Effector memory CD8-positive, alpha-beta T cell (primary cell): Measurements from ENCODE around the gene GPAT2.
"Not testable (repeated sequence)": the region's sequence is repeated elsewhere in the genome, so short reads cannot be mapped to it uniquely, and the experiment has no call there.

Experiments
- ATAC-seq: fragments of 150-1000 bp; cut with Tn5 transposase; replicated peaks from 2 replicates; pipeline ENCODE4 v1.10.0; 2021; ENCODE audit warnings: mild to moderate bottlenecking, moderate library complexity
- DNase-seq, 3 experiments: peaks; one replicate each; pipeline ENCODE4 v3.0.0; 2021
- H3K27ac Mint-ChIP-seq, 2 donors: one replicate each; pipeline ENCODE4 v1.8.0; 2022; ENCODE audit warnings: mild to moderate bottlenecking in 2 of 2, mixed read lengths in 2 of 2, moderate library complexity in 2 of 2
- H3K27me3 Mint-ChIP-seq, 2 donors: one replicate each; pipeline ENCODE4 v1.8.0; 2022; ENCODE audit warnings: mixed read lengths in 2 of 2
- H3K36me3 Mint-ChIP-seq: one replicate; pipeline ENCODE4 v1.8.0; 2022; ENCODE audit warnings: mild to moderate bottlenecking, moderate library complexity, mixed read lengths; ENCODE audit not compliant: insufficient read depth
- H3K4me1 Mint-ChIP-seq, 2 donors: one replicate each; pipeline ENCODE4 v1.8.0; 2022; ENCODE audit warnings: low read depth in 2 of 2, mixed read lengths in 2 of 2
- H3K4me3 Mint-ChIP-seq, 2 donors: one replicate each; pipeline ENCODE4 v1.8.0; 2022; ENCODE audit warnings: mild to moderate bottlenecking in 2 of 2, mixed read lengths in 2 of 2, moderate library complexity in 2 of 2
- H3K9me3 Mint-ChIP-seq, 2 donors: one replicate each; pipeline ENCODE4 v1.8.0; 2022; ENCODE audit warnings: mixed read lengths in 2 of 2

The GPAT2 gene

DNA sequence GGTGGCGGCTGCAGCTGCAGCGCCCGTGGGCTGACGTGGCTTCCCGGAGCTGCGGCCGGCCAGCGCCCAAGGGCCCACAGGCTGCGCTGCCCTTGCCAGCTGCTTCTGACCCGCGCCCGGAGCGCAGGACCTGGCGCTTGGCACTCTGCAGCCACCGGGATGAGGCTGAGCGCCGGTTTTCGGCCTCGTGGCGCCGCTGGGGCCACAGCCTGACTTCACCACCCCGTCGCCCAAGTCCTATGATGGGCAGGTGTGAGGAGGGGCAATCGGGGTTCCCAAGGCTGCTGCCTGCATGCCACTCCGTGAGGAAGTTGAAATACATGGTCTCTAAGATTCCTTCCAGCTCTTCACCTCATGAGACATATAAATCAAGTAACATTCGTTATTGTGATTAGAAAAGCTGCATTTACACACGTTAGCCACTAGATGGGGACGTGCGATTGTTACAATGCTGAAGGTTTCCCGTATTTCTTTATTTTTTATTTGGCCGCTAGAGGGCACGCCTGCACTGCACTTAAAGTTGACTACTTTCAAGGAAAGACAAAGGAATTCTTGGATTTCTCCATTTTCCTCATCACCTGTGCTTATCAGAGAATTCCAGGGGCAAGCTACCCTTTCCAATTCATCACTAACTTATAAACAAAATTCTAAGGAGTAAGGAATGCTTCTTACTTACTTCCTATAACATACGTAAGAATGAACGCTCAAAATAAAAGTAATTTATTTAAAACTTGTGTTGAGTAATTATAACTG lies 42.0 kb downstream of the GPAT2 start:
- H3K27ac Mint-ChIP-seq = peak overlapping the region in 1 of 2 donors; percentile 89

DNA sequence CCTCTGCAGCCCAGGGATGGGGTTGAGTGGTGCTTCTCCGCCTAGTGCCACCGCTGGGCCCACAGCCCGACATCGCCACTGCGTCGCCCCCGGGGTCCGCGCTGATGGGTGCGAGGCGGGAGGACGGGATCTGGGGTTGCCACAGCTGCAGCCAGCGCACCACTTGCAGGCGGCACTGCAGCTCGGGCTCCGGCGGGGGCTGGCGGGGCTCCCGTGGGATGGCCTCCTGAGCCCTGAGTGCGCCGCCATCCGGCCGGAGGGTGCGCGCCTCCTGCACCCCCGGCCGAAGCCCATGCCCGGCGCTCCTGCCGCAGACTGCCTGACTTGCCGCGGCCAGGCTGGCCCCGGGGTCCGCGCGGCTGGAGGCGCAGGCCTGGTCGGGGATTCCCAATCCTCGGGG lies 42.6 kb downstream of the GPAT2 start:
- H3K9me3 Mint-ChIP-seq, H3K36me3 Mint-ChIP-seq, H3K4me1 Mint-ChIP-seq: not testable (repeated sequence)
- ATAC-seq = peak; percentile 51
- peak in 2 of 3 experiments; percentile 11 to 26 for DNase-seq
- peaks cover 32 to 33% of the 10 kb centered on the region in 2 donors for H3K27me3 Mint-ChIP-seq
- H3K4me3 Mint-ChIP-seq = peak overlapping the region; percentile 90 to 97
- H3K27ac Mint-ChIP-seq = peak overlapping the region in 1 of 2 donors; percentile 93

More for the DNA sequence above, 42.0 kb downstream of the GPAT2 start:
- H3K9me3 Mint-ChIP-seq, H3K4me1 Mint-ChIP-seq, H3K36me3 Mint-ChIP-seq: not testable (repeated sequence)
- peak; percentile 59 to 74 (median 67) for DNase-seq
- peaks cover 32 to 33% of the 10 kb centered on the region in 2 donors for H3K27me3 Mint-ChIP-seq
- peak; percentile 62 for ATAC-seq
- H3K4me3 Mint-ChIP-seq = peak overlapping the region; percentile 90 to 97

DNA sequence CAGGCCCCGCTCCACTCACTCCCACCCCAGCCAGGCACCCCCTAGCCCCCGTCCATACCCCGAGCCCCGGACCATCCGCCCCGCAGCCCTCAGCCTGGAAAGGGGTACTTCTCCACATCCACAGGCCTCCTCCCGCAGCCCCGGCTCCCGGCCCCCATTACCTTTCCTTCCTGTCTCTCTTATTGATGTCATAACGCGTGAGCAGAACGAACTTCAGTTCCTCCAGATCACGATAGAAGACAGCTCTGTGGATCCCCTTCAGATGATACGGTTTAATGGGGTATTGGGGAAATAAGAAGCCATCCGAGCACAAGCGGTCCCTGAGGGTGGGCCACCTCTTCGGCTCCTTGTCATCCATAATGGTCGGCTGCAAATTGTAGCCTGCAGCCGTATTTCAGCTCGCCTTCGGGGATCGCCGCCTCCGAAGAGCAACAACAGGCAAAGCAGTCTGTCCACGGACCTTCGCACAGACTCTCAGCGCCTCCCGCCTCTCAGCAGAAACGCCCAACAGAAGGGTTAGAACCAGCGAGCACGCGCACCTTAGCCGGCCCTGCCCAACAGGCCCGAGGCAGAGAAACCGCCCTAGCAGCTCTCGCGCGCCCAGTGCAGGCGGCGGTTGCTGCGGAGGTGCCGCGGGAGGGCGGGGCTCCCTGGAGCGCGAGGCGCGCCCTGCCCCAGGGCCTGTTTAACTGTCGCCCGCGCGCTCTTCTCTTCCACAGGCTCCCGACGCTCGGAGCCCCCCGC lies 43.2 kb downstream of the GPAT2 start, which contains the start of gene ANKRD36C:
ANKRD36C (minus strand) TSS at position 474 of the 744 bp plus-strand sequence; CDS start at position 358, 116 bp downstream.
- peaks cover 28% of the 10 kb centered on the region in 2 donors for H3K27me3 Mint-ChIP-seq
- peak within 1 kb of the TSS; percentile 92 to 93 for H3K27ac Mint-ChIP-seq
- not testable (repeated sequence) for H3K36me3 Mint-ChIP-seq, H3K4me1 Mint-ChIP-seq, H3K9me3 Mint-ChIP-seq
- peak; percentile 90 for ATAC-seq
- DNase-seq = peak; percentile 6 to 36 (median 18)
- H3K4me3 Mint-ChIP-seq = peak within 1 kb of the TSS; percentile 90 to 97

DNA sequence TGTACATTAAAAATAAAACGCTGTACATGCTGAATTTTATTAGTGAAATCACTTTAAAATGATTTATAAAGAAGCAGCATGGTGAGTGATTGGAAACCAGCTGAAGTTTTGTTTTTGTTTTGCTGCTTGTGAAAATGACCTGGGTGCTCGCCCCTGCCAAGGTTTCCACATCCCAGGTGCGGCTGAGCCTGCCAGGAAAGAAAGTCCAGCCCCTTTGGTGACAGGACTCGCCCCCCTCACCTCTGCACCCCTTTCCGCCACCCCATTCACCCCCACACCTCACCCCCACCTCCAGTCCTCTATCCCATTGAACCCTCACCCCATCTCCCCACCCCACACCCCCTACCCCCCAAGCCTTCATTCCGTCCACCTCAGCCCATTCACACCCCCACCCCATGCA lies 43.8 kb downstream of the GPAT2 start:
- H3K36me3 Mint-ChIP-seq, ATAC-seq, DNase-seq, H3K9me3 Mint-ChIP-seq, H3K4me1 Mint-ChIP-seq: not testable (repeated sequence)
- Mint-ChIP-seq H3K4me3 (peak overlapping the region; percentile 90 to 97), H3K27ac (peak overlapping the region; percentile 92 to 93), H3K27me3 (peaks cover 21 to 22% of the 10 kb centered on the region in 2 donors)
